GDM1 (cell line): ENCODE results near the gene RAP1A.
"Not testable (repeated sequence)": the region's sequence is repeated elsewhere in the genome, so short reads cannot be mapped to it uniquely, and the experiment has no call there.

ENCODE experiments used
- DNase-seq: peaks from one replicate; lab custom pipeline; 2025; lab: John Stamatoyannopoulos, UW

Gene RAP1A

DNA sequence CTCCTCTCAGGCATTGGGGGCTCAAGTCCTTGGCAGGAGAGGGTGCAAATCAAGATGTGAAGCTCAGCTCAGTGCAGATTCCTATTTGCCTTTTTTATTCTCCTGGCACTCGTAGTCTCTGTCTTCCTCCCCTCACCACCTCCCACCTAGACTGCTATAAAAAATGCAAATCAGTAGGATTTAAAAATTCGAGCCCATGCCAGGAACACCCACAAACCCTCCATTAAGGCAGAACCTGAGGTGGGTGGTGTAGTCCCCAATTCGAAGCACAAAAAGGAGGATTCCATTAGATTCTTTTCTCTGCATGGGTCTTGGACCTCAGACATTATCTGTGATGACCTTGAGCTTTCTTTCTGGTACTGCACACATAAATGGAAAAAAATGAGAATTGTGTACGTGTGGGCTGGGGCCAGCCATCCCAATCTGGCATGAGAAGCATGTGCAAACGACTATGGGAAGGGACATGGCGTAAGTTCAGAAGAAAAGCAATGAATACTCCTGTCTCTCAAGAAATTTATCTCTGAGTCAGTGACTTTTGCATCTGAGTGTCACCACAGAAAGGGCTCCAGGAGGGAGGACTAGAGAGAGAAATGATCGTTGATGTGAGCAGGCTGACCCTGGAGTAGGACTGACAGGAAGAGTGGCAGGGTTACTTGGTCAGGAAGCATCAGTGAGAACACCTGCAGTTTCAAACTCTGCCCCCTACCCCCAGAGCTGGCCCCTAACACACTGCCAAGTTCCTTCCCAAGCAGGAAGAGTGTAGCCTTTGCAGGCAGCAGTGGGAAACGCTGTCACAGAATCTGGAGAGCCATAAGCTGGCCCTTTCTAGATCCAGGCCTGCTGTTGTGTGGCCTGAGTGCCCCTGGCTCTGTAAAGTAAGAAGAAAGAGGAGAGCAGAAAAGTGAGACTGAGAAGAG lies 117.9 kb downstream of the RAP1A start:
- no peak for DNase-seq

DNA sequence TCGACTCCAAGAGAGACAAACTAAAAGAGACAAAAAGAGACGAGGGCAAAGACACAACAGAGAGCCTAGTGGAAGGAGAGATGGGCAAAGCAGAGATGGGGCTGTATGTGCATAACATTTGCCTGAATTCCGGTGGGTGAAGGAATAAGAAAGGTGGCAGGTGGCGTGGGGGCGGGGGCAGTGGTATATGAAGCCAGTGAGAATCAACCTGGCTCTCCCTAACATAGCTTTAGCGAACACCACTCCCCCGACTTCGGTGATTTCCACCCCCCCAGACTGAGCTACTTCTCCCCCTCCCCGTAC lies 118.5 kb downstream of the RAP1A start:
- DNase-seq, result no peak

DNA sequence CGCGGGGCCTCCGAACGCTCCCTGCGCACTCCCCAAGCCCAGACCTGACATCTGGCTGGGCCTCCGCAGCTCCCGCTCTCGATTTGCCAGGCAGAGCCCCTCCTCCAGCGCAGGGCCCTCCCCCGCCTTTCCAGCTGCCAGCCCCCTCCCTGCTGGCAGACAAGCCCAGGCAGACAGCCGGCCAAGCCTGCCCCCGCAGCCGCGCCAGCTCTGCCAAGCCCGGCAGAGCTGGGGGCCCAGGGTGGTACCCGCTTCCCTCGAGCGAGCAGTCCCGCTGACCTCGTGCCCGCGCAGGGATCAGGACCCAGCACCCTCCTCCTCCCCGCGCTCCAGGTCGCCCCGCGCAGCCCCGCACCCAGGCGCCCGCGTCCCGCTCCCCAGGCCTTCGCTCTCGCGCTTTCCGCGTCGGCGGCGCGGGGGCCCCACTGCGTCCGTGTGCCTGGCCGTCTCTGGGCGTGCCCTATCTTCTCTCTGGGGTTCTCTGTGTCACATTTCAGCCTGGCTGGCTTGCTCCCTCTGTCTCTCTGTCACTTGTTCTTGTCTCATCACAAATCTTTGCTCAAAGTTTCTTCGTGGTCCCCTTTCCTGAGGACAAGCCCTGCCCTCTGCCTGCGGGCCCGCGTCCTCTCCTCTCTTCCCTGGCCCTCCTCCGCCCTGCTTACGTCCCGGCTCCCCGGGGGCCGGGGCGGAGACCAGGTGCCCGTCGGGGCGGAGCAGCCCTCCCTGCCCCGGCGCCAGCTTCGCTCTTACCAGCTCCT lies 119.0 kb downstream of the RAP1A start:
- peak; percentile 46 for DNase-seq

DNA sequence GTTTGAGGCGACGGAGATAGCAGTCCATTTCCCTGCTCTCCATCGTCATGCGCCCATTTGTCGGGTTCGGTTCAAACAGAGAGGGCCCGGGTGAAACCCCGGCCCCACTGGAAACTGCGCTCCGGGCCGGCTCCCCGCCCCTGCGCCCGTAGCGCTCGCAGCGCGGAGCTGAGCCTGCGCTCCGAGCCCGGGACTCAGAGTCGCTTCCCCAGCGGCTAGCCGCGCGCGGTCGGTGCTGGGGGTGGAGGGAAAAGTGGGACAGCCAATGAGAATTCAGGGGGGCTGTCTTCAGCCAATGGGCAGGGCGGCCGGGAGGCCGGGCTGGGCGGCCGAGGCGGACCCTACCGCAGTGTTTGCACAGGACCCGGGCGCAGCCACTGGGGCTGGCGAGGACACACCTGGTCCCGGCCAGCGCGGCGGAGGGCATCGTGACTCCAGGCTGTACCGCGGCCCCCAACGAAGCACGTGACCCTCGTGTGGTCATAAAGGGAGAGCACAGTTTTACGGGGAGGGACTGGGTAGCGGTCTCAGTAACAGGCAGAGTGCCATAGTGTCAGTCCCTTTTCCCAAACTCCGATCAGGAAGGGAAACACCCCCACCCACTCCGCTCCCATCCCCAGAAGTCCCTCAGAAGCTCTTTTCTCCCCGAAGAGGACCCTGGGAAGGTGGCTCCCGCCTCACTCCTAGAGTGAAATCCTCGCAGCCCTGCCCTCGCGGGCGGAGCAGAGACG lies 119.8 kb downstream of the RAP1A start, which contains the start of gene INKA2:
Gene INKA2, minus strand, starts transcription at position 202 of the 731 bp plus-strand sequence. Its CDS starts 153 bp downstream, at position 49.
- peak; percentile 81 for DNase-seq

DNA sequence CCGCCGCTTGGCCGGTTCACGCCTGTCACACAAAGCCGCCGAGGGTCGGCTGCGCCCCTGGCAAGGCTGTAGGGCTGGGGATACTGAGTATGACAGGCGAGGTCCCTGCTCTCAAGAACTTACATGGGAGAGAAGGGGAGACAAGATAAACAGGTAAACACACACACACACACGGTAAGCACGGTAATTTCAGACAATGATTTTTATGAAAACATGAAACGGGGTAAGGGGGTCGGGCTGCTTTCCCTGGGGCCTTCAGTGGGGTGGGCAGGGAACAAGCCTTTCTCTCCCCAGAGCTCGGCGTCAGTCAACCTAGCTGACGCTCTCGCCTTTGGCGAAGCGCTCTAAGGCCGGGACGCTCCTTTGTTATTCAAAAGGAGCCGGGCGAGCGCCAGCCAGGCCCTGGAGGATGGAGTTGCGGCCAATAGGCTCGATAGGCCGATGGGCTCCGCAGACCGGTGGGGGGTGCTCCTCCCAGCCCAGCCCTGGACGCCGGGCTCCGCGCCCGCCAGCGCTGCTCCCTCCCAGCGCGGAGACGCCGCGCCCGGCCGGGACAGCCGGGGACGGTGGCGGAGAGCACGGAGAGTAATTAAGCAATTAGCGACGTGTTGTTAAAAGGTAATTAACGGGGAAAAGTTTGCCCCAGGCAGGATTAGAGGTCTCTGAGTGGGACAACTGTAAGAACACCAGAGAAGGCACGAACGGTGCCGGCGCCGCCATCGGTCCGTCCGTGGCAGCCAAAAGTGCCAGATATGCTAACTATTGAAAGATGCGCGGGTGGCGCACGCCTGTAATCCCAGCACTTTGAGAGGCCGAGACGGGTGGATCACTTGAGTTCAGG lies 120.6 kb downstream of the RAP1A start:
- DNase-seq, result no peak

DNA sequence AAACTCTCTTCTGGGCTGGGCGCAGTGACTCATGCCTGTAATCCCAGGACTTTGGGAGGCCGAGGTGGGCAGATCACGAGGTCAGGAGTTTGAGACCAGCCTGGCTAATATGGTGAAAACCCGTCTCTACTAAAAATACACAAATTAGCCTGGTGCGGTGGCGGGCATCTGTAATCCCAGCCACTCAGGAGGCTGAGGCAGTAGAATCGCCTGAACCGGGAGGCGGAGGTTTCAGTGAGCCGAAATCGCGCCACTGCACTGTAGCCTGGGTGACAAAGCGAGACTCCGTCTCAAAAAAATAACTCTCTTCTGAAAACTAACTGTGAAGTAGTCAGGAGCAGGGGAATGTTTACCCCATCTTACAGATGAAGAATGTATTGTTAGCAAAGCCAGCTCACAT lies 122.7 kb downstream of the RAP1A start:
- DNase-seq, result not testable (repeated sequence)

DNA sequence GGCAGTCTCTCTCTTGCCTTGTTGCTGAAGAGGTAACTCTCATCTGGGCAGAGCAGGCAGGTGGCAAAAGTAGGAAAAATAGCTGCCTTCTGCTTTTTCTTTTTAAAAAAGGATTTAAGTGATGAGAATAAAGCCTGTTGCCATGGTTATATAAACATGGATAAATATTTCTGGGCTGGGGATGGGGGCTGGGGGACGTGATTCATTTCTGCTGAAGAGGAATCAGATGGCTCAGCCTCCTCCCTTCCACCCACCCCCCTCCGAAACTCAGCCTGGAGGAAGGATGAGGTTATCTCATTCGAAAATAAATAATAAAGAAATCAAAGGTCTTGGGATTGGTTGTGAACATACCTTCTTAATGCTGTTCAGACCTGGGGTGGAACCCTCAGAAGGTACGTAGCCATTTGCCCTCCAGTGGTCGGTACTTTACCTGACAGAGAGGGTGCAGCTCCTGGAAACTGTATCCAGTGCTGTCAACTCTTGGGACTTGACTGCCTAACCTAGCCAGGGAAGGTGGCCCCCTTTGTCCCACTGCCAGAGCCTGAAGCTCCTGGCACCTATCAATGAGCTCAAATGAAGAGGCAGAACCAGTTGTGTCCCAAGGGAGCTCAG lies 123.5 kb downstream of the RAP1A start:
- no peak for DNase-seq

DNA sequence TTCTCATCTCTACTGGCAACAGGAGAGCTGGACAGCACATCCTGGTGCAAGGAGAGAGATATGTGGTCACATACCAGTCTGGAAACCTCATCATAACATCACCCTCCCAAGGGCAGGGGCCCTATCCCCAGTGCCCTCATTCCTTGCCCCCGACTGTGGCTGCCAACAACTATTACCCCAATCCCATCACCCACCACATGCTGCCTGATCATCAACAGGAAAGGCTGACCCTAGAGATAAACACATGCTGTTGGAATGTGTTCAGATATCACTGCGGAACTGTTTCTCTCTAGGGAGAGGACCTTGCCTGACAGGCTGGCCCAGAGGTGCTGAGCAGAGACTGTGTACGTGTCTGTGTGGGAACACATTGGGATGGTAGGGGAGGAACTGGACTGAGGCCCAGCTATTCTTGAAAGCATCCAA lies 124.1 kb downstream of the RAP1A start:
- DNase-seq, result no peak

DNA sequence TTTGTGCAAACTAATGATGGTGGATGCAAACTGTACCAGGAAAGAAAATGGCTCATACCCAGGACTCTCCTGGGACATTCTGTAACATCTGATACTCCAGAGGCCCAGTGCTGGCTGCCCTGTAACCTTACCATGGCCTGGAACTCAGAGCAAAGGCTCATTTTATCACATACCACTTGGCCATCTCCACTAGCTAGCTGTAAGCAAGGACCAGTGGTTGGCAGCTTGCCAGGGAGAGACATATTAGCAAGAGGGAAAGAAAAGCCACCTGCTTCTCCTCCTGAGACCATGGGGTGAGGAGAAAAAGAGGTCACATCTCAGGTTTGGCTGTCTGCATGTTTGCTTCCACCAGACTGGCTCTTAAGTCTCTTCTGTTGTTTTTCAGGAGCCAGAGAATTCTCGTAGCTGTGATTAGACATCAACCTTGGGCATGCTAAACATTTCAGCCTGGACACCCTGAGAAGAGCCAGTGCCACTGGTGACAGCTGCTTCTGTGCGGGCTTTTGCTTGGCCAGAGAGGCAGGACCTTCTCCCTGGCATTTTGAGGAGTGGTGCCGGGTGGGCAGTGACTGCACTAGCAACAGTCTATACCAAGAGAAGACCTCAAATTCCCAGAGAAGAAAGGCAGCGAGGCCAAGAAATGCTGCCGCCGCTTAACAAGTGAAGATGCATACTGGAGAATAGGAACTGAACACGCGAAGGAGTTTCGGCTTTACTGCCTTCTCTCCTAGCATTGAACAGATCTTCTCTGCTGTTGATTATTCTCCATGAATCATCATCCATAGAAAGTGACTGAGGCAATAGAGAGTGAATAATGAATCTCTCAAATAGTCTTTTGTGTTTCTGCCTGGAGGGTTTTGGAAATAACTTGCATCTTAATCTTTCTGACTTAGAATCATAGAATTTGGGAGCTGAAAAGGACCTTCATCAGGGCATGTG lies 126.4 kb downstream of the RAP1A start:
- DNase-seq, result no peak

DNA sequence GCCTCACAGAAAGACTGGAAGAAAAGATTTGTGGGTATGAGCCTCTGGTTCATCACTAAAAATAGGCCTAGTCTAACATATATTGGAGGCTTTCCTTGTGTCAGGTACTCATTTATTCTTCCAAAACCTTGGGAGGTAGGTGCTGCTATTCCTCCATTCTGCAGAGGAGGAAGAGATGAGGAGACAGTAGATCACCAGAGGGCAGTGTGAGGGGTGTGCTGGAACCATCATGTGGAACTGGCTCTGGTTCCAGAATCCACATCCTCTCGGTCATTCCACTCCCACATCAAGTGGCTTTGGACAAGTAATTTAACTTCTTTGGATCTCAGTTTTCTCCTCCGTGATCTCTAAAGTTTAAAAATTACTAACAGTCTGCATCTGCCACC lies 127.0 kb downstream of the RAP1A start:
- no peak for DNase-seq

DNA sequence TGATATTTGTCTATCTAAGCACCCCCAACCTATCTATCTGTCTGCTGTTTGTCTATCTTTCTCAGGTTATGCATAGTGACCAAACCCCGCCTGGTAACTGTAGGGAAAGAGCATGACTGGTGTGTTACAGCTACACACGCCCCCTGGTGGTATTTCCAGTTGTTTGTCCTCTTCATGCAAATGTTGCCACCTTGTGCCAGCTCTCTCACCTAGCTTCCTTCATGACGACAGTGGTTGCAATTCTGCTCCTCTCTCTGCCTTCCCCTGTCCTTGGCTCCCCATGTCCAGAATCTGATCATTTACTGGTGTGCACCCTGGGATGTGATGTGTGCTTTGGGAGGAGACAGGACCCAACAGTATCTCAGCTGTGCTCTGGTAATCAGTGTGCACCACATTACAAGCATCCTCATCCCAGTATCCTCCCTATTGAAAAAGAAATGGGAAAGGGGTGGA lies 127.7 kb downstream of the RAP1A start:
- DNase-seq, result peak; percentile 63

DNA sequence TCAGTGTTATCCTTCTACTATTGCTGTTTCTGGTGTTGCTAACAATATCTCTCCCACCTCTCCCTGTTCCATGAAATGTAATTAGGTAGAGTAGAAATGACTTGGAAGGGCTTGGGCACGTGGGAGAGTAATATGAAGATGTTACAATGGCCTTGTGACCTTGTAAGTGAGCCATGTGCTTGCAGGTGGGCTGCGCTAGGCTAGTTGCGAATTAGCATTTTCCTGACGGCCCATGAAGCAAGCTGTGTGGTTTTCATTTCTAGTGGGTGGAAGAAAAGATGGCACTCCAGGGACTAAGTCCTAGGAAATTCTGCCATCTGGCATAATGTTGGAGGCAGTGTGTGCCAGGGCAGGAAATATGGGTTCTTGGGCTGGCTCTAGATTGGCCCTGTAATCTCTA lies 128.4 kb downstream of the RAP1A start:
- DNase-seq, result no peak

DNA sequence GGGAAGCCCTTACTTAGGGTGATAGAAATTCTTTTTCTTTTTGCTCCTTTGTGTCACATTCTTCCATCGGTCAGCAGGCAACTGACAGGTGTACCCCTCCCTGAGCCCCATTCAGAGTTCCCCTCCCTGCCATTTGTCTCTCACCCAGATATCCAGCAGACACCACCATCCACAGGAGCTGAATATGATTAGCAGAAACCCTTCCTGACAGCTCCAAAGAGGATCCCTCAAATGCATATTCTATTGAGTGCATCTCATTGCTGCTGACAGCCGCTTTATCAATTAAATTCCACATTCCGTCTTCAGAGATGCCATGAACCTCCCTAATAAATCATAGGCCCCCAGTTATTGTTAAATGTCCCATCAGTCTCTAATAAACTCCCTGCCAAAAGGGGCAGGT lies 130.0 kb downstream of the RAP1A start:
- no peak for DNase-seq

DNA sequence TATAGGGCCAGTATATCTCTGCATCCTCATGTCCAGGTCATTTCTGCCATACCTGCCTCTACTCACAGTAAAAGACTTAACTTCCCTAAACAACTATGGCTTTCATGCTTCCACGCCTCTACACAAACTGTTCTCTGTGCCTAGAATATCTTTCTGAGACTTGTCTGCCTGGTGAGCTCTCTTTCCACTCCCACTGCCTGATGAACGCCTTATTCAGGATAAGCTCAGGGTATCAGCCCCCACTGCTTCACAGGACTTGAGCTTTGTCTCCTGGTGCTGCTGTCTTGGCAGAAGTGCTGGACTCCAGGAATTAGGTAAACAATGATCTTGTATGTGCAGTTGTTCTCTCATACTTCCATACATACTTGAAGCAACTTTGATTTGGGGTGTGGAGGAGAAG lies 131.3 kb downstream of the RAP1A start:
- DNase-seq, result no peak

DNA sequence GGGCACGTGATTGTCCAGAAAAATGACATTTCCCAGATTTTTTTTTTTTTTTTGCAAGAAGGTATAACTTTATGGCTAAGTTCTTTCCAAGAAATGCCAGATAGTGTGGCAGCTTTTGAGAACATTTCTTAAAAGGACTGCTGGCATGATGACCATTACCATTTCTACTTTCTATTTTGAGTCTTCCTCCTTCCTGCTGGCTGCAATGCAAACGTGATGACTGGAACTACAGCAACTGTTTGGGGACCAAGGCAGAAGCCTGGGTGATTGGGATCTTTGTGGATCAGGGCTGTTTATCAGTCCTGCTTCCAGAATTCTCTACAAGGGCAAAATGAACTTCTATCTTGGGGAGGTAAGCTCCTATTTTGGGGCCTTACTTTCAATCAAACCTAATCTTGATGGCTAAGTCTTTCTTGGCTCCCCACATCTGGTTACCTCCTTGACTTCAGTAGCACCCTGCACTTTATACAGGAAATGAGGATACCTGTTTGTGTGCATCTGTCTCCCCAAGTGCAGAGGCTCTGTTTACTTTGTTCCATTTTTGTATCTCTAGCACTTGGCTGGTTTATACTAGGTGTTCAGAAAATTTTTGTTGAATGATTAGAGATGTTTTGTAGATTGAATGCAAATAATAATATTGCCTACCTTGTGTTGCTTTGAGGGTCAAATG lies 132.5 kb downstream of the RAP1A start:
- DNase-seq, result no peak

DNA sequence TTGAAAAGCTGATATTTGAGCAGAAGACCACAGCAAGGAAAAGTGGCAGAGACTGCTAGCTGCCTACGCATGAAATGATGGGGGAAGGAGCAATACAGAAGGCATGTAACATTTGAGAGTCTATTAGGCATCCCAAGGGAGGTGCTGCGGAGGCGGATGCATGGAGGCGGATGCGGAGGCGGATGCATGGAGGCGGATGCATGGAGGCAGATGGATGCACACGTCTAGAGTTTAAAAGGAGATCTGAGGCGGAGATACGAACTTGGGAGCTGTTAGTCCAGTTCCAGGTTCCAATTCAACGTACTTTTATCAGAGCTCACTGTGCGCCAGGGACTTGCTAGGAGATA lies 135.4 kb downstream of the RAP1A start:
- DNase-seq, result peak; percentile 43

DNA sequence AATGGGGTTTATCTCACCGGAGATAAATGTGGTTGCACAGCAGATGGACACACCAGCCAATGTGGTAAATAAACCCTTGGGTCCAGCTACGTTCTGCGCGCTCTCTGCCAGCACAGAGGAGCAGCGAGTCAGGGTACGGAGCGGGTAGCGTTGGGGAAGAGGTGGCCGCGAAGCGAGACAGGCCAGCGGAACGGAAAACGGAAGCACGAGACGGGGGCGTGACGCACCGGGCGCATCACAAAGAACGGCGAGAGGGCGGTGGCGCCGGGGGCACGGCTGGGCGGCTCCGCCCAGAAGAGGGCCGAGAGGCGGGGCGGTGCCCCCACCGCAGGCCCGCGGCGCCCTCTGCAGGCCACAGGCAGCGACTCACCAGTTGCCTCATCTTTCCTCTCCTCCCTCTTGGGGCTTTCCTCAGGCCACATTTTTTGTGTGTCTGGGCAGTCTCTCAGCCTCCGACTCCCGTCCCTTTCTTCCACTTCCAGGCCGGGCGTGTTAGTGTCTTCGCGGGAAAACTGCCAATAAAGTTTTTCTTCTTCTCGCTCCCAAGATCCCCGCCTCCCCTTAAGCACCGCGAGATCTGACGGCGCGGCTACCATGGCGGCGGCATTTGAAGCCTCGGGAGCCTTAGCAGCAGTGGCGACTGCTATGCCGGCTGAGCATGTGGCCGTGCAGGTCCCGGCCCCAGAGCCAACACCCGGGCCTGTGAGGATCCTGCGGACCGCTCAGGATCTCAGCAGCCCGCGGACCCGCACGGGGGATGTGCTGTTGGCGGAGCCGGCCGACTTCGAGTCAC lies 135.9 kb downstream of the RAP1A start, which contains the start of gene DDX20:
Gene DDX20, plus strand, starts transcription at position 571 of the 793 bp plus-strand sequence. Its CDS starts 24 bp downstream, at position 595.
- DNase-seq, result peak; percentile 95

DNA sequence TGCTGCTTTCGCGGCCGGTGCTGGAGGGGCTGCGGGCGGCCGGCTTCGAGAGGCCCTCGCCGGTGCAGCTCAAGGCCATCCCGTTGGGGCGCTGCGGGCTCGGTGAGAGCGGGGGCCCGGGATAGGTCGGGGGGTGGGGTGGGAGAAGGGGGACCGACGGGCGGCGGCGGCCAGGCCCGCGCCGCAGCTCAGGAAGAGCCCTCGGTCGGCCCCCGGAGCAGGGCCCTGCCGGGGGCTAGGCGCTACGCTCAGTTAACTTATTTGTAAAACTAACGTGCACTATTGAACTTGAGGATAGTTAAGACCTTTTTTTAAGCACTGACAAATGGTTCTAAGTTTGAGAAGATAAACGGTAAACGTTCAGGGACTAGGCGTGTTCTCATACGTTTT lies 136.5 kb downstream of the RAP1A start:
- no peak for DNase-seq

DNA sequence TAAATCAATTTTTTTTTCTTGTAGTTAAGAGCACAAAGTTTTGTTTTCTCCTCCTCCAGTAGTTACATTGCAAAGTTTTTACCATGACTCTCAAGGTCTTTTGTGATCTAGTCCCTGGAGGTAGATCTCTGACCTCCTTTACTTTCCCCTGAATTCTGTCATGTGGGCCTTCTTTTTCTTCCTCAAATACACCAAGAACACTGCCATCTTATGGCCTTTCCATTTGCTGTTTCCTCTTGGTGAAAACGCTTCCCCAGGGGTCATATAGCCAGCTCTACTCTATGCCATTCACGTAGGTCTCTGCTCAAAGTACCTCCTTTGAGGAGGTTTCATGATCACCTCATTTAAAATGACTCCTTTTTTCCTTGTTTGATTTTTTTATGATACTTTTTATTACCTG lies 138.8 kb downstream of the RAP1A start:
- no peak for DNase-seq
